Measurements from ENCODE around the gene THSD4. TPM values are rescaled to one million over a fixed set of nuclear protein-coding genes. Genes with fewer than 3 reads are reported as not detected.

Gene THSD4
- total RNA-seq, 2 experiments from 2014 or later, result not detected

- no peak for DNase-seq (ENCODE audit: low spot score)
- H3K36me3 ChIP-seq (ENCODE audit: insufficient read depth, low read length), result no peaks in the 10 kb centered on the region
- H3K4me3 ChIP-seq (ENCODE audit: low read depth, low read length, poor library complexity, severe bottlenecking), result no peak overlapping the region
- peaks cover 11% of the 10 kb centered on the region; the same call in 1 of the 2 replicates for H3K9me3 ChIP-seq (ENCODE audit: low read length)
- H2AFZ ChIP-seq (ENCODE audit: low read length), result no peak overlapping the region
- BruUV-seq (replicated peaks), result no TSS peak
- no peaks in the 10 kb centered on the region for H4K20me1 ChIP-seq (ENCODE audit: insufficient read depth, low read length)
- no peaks in the 10 kb centered on the region for H3K9me2 ChIP-seq (ENCODE audit: insufficient read depth, low read length)
- CTCF ChIA-PET (ENCODE audit: unreplicated experiment), result no interaction called here
- no peaks in the 10 kb centered on the region for H3K4me1 ChIP-seq (ENCODE audit: insufficient read depth, low read length, poor library complexity, severe bottlenecking)
- H3K4me2 ChIP-seq (ENCODE audit: low read length), result no peak overlapping the region
- no peak overlapping the region for H3K27ac ChIP-seq (ENCODE audit: low read depth, low read length, poor library complexity, severe bottlenecking)
- POLR2A ChIA-PET, result no interaction called here
- H3K79me2 ChIP-seq (ENCODE audit: insufficient read depth, low read depth, low read length), result no peaks in the 10 kb centered on the region
- TF ChIP-seq EZH2phosphoT487 (IDR thresholded peaks at IDR 0.05; ENCODE audit: borderline replicate concordance, low read depth, low read length), result no peak
- no peak for TF ChIP-seq CTCF (conservative IDR thresholded peaks at IDR 0.05; ENCODE audit: low read length)
- intact Hi-C loops (cut with micrococcal nuclease; ENCODE audit: unreplicated experiment), result no loop called here
Measured at GRCh38 chr15:71167445-71168165, 52.3 kb downstream of the THSD4 start.

- no peak for DNase-seq (ENCODE audit: low spot score)
- H3K4me1 ChIP-seq (ENCODE audit: insufficient read depth, low read length, poor library complexity, severe bottlenecking), result no peaks in the 10 kb centered on the region
- intact Hi-C loops (cut with micrococcal nuclease; ENCODE audit: unreplicated experiment), result no loop called here
- POLR2A ChIA-PET, result no interaction called here
- H3K9me3 ChIP-seq (ENCODE audit: low read length), result peaks cover 11% of the 10 kb centered on the region; the same call in 1 of the 2 replicates
- H4K20me1 ChIP-seq (ENCODE audit: insufficient read depth, low read length), result no peaks in the 10 kb centered on the region
- no peak overlapping the region for H3K27ac ChIP-seq (ENCODE audit: low read depth, low read length, poor library complexity, severe bottlenecking)
- no peak overlapping the region for H3K4me3 ChIP-seq (ENCODE audit: low read depth, low read length, poor library complexity, severe bottlenecking)
- H3K36me3 ChIP-seq (ENCODE audit: insufficient read depth, low read length), result no peaks in the 10 kb centered on the region
- no peak overlapping the region for H3K4me2 ChIP-seq (ENCODE audit: low read length)
- CTCF ChIA-PET (ENCODE audit: unreplicated experiment), result no interaction called here
- BruUV-seq (replicated peaks), result no TSS peak
- TF ChIP-seq EZH2phosphoT487 (IDR thresholded peaks at IDR 0.05; ENCODE audit: borderline replicate concordance, low read depth, low read length) (no peak), CTCF (conservative IDR thresholded peaks at IDR 0.05; ENCODE audit: low read length) (no peak)
- H3K79me2 ChIP-seq (ENCODE audit: insufficient read depth, low read depth, low read length), result no peaks in the 10 kb centered on the region
- no peak overlapping the region for H2AFZ ChIP-seq (ENCODE audit: low read length)
- H3K9me2 ChIP-seq (ENCODE audit: insufficient read depth, low read length), result no peaks in the 10 kb centered on the region
Measured at GRCh38 chr15:71168166-71168834, 53.0 kb downstream of the THSD4 start.

- Histone ChIP-seq H3K9me2 (ENCODE audit: insufficient read depth, low read length) (no peaks in the 10 kb centered on the region), H3K79me2 (ENCODE audit: insufficient read depth, low read depth, low read length) (no peaks in the 10 kb centered on the region), H4K20me1 (ENCODE audit: insufficient read depth, low read length) (no peaks in the 10 kb centered on the region), H2AFZ (ENCODE audit: low read length) (no peak overlapping the region), H3K4me2 (ENCODE audit: low read length) (no peak overlapping the region), H3K4me1 (ENCODE audit: insufficient read depth, low read length, poor library complexity, severe bottlenecking) (no peaks in the 10 kb centered on the region), H3K9me3 (ENCODE audit: low read length) (peaks cover 11% of the 10 kb centered on the region; the same call in 1 of the 2 replicates), H3K27ac (ENCODE audit: low read depth, low read length, poor library complexity, severe bottlenecking) (no peak overlapping the region), H3K4me3 (ENCODE audit: low read depth, low read length, poor library complexity, severe bottlenecking) (no peak overlapping the region), H3K36me3 (ENCODE audit: insufficient read depth, low read length) (no peaks in the 10 kb centered on the region)
- ChIA-PET POLR2A (no interaction called here), CTCF (ENCODE audit: unreplicated experiment) (no interaction called here)
- no peak for TF ChIP-seq CTCF (conservative IDR thresholded peaks at IDR 0.05; ENCODE audit: low read length)
- TF ChIP-seq EZH2phosphoT487 (IDR thresholded peaks at IDR 0.05; ENCODE audit: borderline replicate concordance, low read depth, low read length), result no peak
- intact Hi-C loops (cut with micrococcal nuclease; ENCODE audit: unreplicated experiment), result no loop called here
- no TSS peak for BruUV-seq (replicated peaks)
- no peak for DNase-seq (ENCODE audit: low spot score)
Measured at GRCh38 chr15:71170163-71170562, 54.9 kb downstream of the THSD4 start.
